Measurements from ENCODE around the gene METTL15.

Gene METTL15

DNA sequence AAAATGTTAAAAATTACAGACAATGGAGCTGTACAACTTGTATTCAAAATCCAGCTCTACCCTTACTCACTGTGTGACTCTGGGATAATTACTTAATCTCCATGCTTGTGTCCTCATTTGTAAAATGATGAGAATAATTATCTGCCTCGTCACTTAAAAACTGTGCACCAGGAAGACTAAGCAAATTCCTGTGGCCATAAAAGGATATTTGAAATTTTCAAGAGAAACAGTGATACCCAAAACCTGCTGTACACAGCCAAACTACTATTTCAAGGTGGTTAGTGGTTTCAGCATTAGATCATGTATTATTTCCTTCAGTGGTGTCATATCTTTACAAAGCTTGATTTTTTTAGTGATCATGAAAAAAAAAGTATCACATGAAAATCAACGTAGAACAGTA is 136.9 kb downstream of the METTL15 start:
- Histone ChIP-seq H3K27ac (ENCODE audit: low read depth, low read length) (no peak overlapping the region), H3F3A (ENCODE audit: insufficient read depth) (no peaks in the 10 kb centered on the region), H3K9me2 (replicated peaks; ENCODE audit: insufficient read depth, low read length) (no peaks in the 10 kb centered on the region), H4K20me1 (ENCODE audit: low read depth, low read length) (no peaks in the 10 kb centered on the region), H3K27me3 (ENCODE audit: low read length) (no peaks in the 10 kb centered on the region), H3K9me3 (ENCODE audit: insufficient read depth, low read length) (no peaks in the 10 kb centered on the region), H3K79me2 (ENCODE audit: insufficient read depth, low read length) (no peaks in the 10 kb centered on the region; the same call in 1 of the 2 replicates), H3K4me3 (ENCODE audit: insufficient read depth, low read length, poor library complexity, severe bottlenecking) (no peak overlapping the region), H3K4me2 (ENCODE audit: low read depth, low read length, poor library complexity, severe bottlenecking) (no peak overlapping the region), H3K36me3 (ENCODE audit: low read length) (0 out of 2 replicates have a peak, but pooled peaks cover 2% of the 10 kb centered on the region), H2AFZ (ENCODE audit: low read depth, low read length, severe bottlenecking) (no peak overlapping the region), H3K9ac (ENCODE audit: low read length) (no peak overlapping the region)
- TF ChIP-seq EZH2phosphoT487 (conservative IDR thresholded peaks at IDR 0.05; ENCODE audit: low read length): no peak
- TF ChIP-seq CTCF (IDR thresholded peaks at IDR 0.05; ENCODE audit: insufficient read depth, low read length, poor library complexity, severe bottlenecking): no peak

- Histone ChIP-seq H3K27ac (ENCODE audit: low read depth, low read length) (no peak overlapping the region), H3K79me2 (ENCODE audit: insufficient read depth, low read length) (no peaks in the 10 kb centered on the region; the same call in 1 of the 2 replicates), H3K4me3 (ENCODE audit: insufficient read depth, low read length, poor library complexity, severe bottlenecking) (no peak overlapping the region), H2AFZ (ENCODE audit: low read depth, low read length, severe bottlenecking) (no peak overlapping the region), H4K20me1 (ENCODE audit: low read depth, low read length) (no peaks in the 10 kb centered on the region), H3K4me2 (ENCODE audit: low read depth, low read length, poor library complexity, severe bottlenecking) (no peak overlapping the region), H3F3A (ENCODE audit: insufficient read depth) (no peaks in the 10 kb centered on the region), H3K27me3 (ENCODE audit: low read length) (no peaks in the 10 kb centered on the region), H3K9me2 (replicated peaks; ENCODE audit: insufficient read depth, low read length) (no peaks in the 10 kb centered on the region), H3K9me3 (ENCODE audit: insufficient read depth, low read length) (no peaks in the 10 kb centered on the region), H3K9ac (ENCODE audit: low read length) (no peak overlapping the region), H3K36me3 (ENCODE audit: low read length) (0 out of 2 replicates have a peak, but pooled peaks cover 2% of the 10 kb centered on the region)
- TF ChIP-seq CTCF (IDR thresholded peaks at IDR 0.05; ENCODE audit: insufficient read depth, low read length, poor library complexity, severe bottlenecking): no peak
- TF ChIP-seq EZH2phosphoT487 (conservative IDR thresholded peaks at IDR 0.05; ENCODE audit: low read length): no peak
Observed at GRCh38 chr11:28250192-28250591, 142.0 kb downstream of the METTL15 start.

GRCh38 chr11:28251257-28251656 is 143.1 kb downstream of the METTL15 start:
- H3K4me2 ChIP-seq (ENCODE audit: low read depth, low read length, poor library complexity, severe bottlenecking): no peak overlapping the region
- no peak for TF ChIP-seq CTCF (IDR thresholded peaks at IDR 0.05; ENCODE audit: insufficient read depth, low read length, poor library complexity, severe bottlenecking)
- no peak for TF ChIP-seq EZH2phosphoT487 (conservative IDR thresholded peaks at IDR 0.05; ENCODE audit: low read length)
- H3K27me3 ChIP-seq (ENCODE audit: low read length): no peaks in the 10 kb centered on the region
- no peaks in the 10 kb centered on the region for H3K9me2 ChIP-seq (replicated peaks; ENCODE audit: insufficient read depth, low read length)
- H3K4me3 ChIP-seq (ENCODE audit: insufficient read depth, low read length, poor library complexity, severe bottlenecking): no peak overlapping the region
- H3K27ac ChIP-seq (ENCODE audit: low read depth, low read length): no peak overlapping the region
- no peaks in the 10 kb centered on the region for H3K9me3 ChIP-seq (ENCODE audit: insufficient read depth, low read length)
- no peaks in the 10 kb centered on the region; the same call in 1 of the 2 replicates for H3K79me2 ChIP-seq (ENCODE audit: insufficient read depth, low read length)
- H3F3A ChIP-seq (ENCODE audit: insufficient read depth): no peaks in the 10 kb centered on the region
- no peak overlapping the region for H2AFZ ChIP-seq (ENCODE audit: low read depth, low read length, severe bottlenecking)
- H3K9ac ChIP-seq (ENCODE audit: low read length): no peak overlapping the region
- H3K36me3 ChIP-seq (ENCODE audit: low read length): 0 out of 2 replicates have a peak, but pooled peaks cover 2% of the 10 kb centered on the region
- no peaks in the 10 kb centered on the region for H4K20me1 ChIP-seq (ENCODE audit: low read depth, low read length)
